DMS153 (cell line): Measurements from ENCODE around the gene NCOA3.

ENCODE experiments used
- DNase-seq: peaks from one replicate; lab custom pipeline; 2025; lab: John Stamatoyannopoulos, UW

NCOA3 gene

GRCh38 chr20:47598911-47599744 lies 97.4 kb downstream of the NCOA3 start:
- no peak for DNase-seq

DNA sequence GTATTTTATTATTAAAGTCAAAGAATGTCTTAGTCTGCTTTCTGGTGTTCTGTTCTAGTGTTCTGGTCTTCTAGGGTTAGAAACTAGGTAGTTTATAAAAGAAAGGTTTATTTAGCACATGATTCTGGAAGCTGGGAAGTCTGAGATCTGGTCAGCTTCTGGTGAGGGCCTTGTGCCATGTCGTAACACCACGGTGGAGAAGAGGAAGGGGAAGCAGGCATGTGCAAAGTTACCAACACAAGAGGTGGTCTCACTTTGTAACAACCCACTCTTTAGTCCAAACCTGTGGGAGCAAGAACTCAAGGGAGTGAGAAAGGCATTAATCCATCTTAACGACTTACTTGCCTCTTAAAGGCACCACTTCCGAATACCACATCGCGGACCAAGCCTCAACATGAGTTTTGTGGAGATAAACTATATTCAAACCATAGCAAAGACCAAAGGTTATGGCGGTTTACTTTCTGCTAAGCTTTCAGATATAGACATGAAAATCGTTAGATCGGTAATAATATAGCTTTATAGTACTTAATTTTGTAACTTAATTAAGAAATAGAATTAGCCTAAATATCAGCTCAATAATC lies 99.4 kb downstream of the NCOA3 start:
- DNase-seq = no peak

DNA sequence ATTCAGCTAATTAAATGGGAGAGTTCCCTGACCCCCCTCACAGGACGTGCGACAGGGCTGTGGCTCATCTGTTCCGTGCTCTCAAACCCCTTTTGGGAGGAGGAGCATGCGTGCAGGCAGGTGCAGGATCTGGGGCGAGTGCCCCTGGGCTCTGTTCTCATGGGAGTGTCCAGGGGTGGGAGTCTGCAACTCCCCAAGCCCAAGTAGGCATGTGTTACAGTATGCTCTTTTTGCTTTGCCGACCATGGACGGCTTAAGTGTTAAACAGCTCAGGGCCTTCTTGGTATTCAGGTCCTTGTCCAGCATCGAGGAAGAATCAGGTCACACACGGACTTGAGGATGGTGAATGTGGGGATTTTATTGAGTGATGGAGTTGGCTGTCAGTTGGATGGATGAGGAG lies 101.6 kb downstream of the NCOA3 start:
- DNase-seq = no peak

- DNase-seq = peak; percentile 38
Measured at GRCh38 chr20:47605673-47606413, 104.2 kb downstream of the NCOA3 start.

GRCh38 chr20:47606414-47606982 lies 104.8 kb downstream of the NCOA3 start:
- peak; percentile 73 for DNase-seq

DNA sequence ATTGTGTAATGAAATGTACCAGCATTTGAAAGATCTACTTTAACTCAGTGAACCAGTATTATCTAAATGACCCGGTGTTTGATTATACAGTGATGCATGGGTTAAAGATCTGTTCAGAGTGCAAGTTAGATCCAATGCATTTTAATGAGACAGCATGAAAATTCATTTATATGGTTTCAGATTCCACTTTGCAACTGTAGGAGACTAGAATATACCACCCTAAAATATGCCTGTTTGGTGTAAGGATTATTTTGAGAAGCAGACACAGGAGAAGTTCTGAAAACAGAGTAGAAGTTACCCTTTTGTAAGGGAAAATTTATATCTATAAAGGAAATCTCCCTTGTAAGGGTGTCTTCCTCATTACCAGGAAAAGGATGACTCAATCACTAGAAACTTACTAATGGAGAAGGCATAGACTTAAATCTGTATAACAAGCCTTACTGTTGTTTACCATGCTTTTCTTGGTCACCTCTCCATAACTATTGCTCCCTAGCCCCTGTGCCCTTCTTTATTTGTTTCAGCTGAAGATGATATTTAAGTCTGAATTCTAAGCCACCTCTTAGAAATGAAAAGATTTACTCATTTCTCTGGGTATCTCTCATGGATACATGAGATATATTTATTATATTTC lies 105.4 kb downstream of the NCOA3 start:
- DNase-seq = no peak

GRCh38 chr20:47609001-47609400 lies 107.3 kb downstream of the NCOA3 start:
- DNase-seq = no peak

DNA sequence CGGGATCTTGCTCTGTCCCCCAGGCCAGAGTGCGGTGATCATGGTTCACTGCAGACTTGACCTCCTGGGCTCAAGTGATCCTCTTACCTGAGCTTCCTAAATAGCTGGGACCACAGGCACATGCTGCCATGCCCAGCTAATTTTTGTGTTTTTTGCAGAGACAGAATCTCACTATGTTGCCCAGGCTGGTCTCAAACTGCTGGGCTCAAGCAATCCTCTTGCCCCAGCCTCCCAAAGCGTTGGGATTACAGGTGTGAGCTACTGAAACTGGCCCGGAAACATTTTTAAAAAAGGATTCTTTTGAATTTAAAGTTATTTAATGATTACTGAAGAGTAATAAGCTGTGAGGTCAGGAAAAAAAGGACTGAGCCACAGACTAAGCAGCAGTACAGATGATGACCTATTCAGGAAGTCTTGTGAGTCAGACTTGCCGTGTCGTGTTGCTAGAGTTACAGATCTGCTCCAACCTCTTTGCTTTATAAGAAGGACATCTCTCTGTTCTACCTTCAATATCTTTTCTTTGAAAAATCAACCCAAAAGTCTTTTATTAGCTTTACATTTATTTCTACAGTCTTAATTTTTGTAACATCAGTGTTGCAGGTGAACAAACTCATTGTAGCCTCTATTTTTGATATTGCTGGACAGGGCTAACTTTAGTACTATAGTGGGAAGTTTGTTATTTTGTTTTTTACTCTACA lies 108.7 kb downstream of the NCOA3 start:
- DNase-seq = no peak

- no peak for DNase-seq
Measured at GRCh38 chr20:47610945-47611250, 109.2 kb downstream of the NCOA3 start.

GRCh38 chr20:47611785-47612184 lies 110.1 kb downstream of the NCOA3 start:
- no peak for DNase-seq

- DNase-seq = no peak
Measured at GRCh38 chr20:47612670-47613069, 111.0 kb downstream of the NCOA3 start.

GRCh38 chr20:47614703-47615309 lies 113.1 kb downstream of the NCOA3 start:
- no peak for DNase-seq

DNA sequence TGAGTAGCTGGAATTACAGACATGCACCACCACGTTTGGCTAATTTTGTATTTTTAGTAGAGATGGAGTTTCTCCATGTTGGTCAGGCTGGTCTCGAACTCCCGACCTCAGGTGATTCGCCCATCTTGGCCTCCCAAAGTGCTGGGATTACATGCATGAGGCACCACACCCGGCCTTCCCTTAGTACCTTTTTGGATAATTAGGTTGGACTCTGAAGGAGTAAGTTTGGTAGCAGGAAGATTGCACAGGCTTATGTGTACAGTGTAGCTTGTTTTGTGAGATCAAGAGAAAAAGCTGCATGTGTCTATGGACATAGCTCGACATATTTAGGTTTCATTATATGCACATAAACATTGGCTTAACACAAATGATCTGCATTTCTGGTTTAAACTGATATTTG lies 116.8 kb downstream of the NCOA3 start:
- no peak for DNase-seq

DNA sequence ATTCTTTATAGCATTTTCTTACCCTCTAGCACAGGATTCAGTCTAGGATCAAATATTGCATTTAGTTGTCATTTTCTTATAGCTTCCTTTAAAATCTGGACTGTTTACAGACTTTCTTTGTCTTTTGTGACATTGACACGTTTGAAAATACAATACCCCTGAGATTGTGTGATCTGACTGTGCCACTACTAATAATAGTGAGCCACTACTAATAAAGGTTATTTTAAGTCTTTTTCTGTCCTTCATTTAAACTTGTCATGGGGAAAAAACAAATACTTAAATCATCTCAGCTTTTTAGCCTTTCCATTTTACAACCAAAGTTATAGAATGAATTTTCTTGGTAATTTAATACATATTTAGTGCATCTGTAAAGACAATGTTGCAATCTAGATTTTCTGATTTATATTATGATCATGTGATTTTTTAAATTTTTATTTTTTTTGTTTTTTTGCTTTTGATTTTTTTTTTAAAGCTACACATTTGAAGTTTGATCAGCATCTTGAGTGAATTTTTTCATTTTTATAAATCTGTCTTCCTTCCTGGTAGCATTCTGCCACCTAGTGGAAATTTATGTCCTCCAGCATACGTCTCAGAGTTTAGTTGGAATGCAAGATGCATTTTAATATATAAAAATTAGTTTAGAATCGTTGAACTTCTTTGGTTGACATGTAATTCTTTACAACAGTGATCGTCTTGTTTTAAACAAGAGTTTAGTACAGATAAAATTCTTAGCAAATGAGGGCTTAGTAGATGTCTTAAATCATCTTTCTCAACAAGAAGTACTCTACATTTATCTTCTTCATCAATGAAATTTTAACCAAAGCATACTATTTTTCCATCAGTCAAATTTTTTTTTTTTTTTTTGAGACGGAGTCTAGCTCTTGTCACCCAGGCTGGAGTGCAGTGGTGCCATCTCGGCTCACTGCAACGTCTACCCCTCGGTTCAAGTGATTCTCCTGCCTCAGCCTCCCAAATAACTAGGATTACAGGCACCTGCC lies 119.4 kb downstream of the NCOA3 start:
- peak; percentile 13 for DNase-seq

DNA sequence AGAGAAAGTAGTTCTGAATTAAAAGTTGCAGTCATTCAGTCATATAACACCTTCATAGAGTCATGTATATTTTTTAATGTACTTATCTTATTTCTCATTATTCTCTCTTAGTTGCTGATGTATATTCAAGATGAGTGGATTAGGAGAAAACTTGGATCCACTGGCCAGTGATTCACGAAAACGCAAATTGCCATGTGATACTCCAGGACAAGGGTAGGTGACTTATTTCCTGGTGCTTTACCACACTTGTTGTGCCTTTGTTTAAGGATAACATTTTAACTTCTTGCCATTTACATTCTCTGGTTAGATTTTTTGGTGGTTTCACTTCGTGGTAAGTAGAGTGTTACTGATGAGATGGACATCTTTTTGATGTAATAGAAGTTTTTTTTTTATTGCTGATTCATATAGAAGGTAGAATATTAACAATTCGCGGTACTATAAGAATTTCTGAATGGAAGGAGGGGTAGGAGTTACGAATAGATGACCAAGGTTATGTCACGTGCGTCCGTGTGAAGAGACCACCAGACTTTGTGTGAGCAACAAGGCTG lies 120.5 kb downstream of the NCOA3 start:
- no peak for DNase-seq

DNA sequence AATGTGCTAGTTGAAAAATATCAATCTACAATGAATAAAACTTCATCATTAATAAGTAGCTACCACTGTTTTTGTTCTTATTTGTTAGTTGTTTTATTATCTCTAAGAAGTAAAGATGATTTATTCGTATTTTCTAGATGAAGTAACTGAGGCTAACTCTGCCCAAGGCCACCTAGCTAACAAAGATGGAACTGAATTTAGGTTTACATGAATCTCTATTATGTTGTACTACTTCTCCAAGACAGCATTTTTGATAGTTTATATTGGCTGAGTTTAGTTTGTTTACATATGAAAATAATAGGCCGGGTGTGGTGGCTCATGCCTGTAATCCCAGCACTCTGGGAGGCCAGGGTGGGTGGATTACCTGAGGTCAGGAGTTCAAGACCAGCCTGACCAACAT lies 121.5 kb downstream of the NCOA3 start:
- no peak for DNase-seq

- DNase-seq = no peak
Measured at GRCh38 chr20:47627540-47627939, 125.9 kb downstream of the NCOA3 start.

DNA sequence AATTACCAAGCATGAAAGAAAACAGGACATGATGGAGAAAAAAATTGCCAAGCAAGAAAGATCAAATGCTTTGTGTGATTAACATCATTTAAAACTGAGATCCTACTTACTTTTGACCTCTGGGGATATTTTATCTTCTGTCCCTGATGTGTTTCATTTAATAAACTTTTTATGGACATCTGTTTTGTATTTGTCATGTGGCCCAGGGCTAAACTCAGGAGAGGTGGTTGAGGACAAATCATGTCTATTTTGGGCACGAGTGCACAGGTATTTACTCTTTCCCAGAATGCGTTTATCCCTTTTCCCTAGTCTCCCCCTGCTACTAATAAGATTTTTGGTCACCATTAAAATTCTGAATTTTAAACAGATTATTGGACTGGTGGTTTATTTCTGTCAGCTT lies 128.2 kb downstream of the NCOA3 start:
- no peak for DNase-seq

- DNase-seq = no peak
Measured at GRCh38 chr20:47631078-47631477, 129.4 kb downstream of the NCOA3 start.

- no peak for DNase-seq
Measured at GRCh38 chr20:47635256-47635655, 133.6 kb downstream of the NCOA3 start.
